ENCODE data around the gene TCF25.

- TF ChIP-seq, protein P1, sequence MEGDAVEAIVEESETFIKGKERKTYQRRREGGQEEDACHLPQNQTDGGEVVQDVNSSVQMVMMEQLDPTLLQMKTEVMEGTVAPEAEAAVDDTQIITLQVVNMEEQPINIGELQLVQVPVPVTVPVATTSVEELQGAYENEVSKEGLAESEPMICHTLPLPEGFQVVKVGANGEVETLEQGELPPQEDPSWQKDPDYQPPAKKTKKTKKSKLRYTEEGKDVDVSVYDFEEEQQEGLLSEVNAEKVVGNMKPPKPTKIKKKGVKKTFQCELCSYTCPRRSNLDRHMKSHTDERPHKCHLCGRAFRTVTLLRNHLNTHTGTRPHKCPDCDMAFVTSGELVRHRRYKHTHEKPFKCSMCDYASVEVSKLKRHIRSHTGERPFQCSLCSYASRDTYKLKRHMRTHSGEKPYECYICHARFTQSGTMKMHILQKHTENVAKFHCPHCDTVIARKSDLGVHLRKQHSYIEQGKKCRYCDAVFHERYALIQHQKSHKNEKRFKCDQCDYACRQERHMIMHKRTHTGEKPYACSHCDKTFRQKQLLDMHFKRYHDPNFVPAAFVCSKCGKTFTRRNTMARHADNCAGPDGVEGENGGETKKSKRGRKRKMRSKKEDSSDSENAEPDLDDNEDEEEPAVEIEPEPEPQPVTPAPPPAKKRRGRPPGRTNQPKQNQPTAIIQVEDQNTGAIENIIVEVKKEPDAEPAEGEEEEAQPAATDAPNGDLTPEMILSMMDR (IDR thresholded peaks at IDR 0.05): no peak
- TF ChIP-seq POLR2A (IDR thresholded peaks at IDR 0.05; ENCODE audit: low read depth) (no peak), EP300 (IDR thresholded peaks at IDR 0.05) (no peak), POLR2AphosphoS5 (IDR thresholded peaks at IDR 0.05) (no peak)
These were observed 28.0 kb upstream of the TCF25 start for GRCh38 chr16:89845417-89845816.
